ENCODE measurements around the gene ECSIT.

The ECSIT gene

GRCh38 chr19:11534948-11535347 is 6.0 kb upstream of the ECSIT start:
- DNase-seq (ENCODE audit: low read depth): no peak
- TF ChIP-seq CTCF (IDR thresholded peaks at IDR 0.05; ENCODE audit: low read length, missing control alignments): no peak
- H3K4me3 ChIP-seq (replicated peaks; ENCODE audit: low read depth, low read length): no peak overlapping the region

DNA sequence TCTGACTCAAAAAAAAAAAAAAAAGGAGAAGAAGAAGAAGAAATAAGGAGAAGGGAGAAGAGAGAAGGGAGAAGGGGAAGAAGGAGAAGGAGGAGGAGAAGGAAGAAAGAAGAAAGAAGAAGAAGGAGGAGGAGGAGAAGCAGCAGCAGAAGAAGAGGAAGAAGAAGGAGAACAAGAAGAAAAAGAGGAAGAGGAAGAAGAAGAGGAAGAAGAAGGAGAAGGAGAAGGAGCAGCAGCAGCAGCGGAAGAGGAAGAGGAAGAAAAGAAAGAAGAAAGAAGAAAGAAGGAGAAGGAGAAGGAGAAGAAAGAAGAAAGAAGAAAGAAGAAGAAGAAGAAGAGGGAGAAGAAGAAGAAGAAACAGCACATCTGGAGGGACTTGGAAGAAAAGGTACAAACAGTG is 5.6 kb upstream of the ECSIT start:
- no peak for TF ChIP-seq CTCF (IDR thresholded peaks at IDR 0.05; ENCODE audit: low read length, missing control alignments)
- no peak for DNase-seq (ENCODE audit: low read depth)
- H3K4me3 ChIP-seq (replicated peaks; ENCODE audit: low read depth, low read length): no peak overlapping the region

- DNase-seq (ENCODE audit: low read depth): peak; percentile 84
- peak; percentile 27 for TF ChIP-seq CTCF (IDR thresholded peaks at IDR 0.05; ENCODE audit: low read length, missing control alignments)
- no peak overlapping the region for H3K4me3 ChIP-seq (replicated peaks; ENCODE audit: low read depth, low read length)
These were observed 1.5 kb upstream of the ECSIT start for GRCh38 chr19:11530432-11530831.

DNA sequence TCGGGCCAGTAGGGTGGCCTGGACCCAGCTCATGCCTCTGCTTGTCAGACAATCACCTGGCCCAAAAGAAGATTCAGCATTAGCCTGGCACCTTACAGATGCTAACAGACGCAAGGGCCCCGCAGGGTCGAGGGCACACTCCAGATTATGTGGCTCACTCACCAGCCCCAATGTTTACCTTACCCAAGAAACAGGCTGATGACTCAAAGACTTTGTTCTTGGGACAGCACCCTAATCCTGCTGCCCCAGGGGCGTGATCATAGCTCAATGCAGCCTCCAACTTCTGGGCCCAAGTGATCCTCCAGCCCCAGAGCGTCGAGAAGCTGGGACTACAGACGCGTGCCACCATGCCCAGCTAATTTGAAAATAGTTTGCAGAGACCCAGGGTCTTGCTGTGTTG is 9.8 kb downstream of the ECSIT start:
- H3K4me3 ChIP-seq (replicated peaks; ENCODE audit: low read depth, low read length): no peak overlapping the region
- no peak for DNase-seq (ENCODE audit: low read depth)
- no peak for TF ChIP-seq CTCF (IDR thresholded peaks at IDR 0.05; ENCODE audit: low read length, missing control alignments)

GRCh38 chr19:11513946-11514345 is 15.0 kb downstream of the ECSIT start:
- no peak for DNase-seq (ENCODE audit: low read depth)
- no peak overlapping the region for H3K4me3 ChIP-seq (replicated peaks; ENCODE audit: low read depth, low read length)
- TF ChIP-seq CTCF (IDR thresholded peaks at IDR 0.05; ENCODE audit: low read length, missing control alignments): no peak

DNA sequence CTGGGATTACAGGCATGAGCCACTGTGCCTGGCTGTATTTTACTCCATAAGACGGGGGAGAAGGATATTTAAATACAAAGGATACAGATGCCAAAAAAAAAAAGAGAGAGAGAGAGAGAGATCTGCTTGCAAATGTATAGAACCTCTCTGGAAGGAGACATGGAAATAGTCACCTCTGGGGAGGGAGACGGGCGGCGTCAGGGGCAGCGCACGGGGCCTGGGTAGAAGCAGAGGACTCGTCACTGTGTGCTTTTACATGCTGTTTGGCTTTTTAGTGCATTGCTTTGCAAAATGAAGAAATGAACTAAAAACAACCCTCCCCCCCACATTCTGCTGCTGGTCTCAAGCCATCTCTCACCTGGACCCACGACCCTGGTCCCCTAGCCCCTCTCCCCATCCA is 18.5 kb downstream of the ECSIT start:
- TF ChIP-seq CTCF (IDR thresholded peaks at IDR 0.05; ENCODE audit: low read length, missing control alignments): no peak
- no peak for DNase-seq (ENCODE audit: low read depth)
- no peak overlapping the region for H3K4me3 ChIP-seq (replicated peaks; ENCODE audit: low read depth, low read length)

DNA sequence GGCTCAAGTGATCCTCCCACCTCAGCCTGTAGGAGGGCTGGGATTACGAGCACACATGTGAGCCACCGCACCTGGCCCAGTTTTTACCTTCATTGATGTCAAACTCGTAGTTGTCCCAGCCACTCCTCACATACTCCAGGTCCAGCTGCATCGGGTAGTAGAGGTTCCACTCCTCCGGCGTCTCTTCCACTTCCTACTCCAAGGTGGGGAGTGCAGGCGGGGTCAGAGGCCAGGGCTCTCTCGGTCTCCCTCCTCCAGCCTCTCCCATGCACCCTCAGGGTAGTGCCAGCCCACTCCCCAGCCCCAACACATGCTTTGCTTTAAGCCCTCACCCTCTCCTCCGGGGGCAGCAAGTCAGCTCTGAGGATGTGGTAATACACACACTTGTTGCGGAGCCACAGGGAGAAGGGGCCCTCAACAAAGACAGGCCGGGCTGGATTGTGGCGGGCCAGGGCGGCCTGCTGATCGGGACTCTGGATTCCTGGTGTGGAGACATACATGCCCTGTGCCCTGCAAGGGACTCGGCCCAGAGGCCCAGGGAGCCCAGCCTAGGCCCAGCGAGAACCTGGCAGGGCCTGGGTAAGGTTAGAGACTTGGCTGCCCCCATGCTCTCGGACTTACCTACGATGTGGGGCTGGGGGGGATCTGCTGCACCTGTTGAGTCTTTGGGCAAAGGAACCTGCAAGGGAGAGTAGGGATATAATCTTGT is 21.4 kb downstream of the ECSIT start:
- no peak for DNase-seq (ENCODE audit: low read depth)
- TF ChIP-seq CTCF (IDR thresholded peaks at IDR 0.05; ENCODE audit: low read length, missing control alignments): no peak
- H3K4me3 ChIP-seq (replicated peaks; ENCODE audit: low read depth, low read length): no peak overlapping the region
